Measurements from ENCODE around the gene PAX9.

Gene PAX9

GRCh38 chr14:36661506-36662257, at the start of gene PAX9:
Gene PAX9 (plus strand): TSS chr14:36661860. CDS start chr14:36662090, 230 bp downstream.
- peak; percentile 7 for DNase-seq

- no peak for DNase-seq
These were observed 43.8 kb upstream of the PAX9 start for GRCh38 chr14:36617824-36618223.

DNA sequence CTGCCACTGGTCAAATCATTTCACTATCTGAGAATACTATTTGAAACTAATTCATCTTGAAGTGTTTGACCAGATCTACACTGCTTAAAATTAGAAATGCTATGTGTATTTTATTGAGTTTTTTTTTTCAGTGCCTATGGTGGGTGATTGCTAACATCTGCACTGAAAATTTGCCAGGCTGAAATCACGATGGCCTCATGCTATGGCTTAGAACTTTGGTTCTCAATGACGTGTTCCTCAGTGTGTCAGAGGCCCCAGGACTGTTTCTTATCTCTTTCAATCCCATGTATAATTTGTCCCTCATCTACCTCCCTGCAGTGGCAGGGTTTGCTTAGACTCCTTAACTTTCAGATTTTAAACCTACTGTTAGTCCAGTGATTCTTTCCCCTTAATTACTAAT, 43.0 kb upstream of the PAX9 start:
- DNase-seq: no peak

DNA sequence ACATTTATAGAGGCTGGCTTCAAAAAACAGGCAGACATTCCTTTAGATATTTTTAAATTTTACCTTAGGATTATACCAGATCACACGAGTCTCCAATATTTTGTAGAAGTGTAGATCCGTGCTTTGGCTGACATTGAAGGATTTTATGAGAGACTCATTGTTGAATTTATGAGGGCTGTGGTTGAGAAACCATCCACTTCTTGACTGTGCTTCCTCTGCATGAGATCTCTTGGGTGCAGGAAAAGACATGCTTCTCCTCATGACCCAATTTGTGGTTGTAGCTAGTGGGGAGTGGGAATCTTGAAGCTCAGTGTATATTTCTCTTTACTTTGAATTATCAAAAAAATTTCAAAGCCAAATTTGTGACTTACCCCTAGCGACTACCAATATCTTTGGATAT, 42.5 kb upstream of the PAX9 start:
- no peak for DNase-seq

DNA sequence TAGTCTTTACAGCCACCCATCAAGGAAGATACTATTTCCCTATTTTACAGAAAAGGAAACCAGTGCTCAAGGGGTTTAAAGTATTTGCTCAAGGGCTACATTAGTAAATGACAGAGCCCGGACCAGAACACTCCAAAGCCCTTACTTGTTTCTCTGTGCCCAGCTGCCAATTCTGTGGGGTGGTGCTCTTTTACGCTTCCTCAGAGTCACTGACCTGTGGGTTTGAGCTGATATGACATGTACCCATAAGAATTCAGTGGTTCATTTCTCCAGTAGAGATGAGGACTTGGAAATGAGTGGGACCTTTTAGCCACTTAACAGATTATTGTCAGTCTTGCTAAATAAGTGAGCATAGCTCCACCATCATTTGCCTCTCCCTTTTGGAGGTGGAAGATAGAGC, 41.8 kb upstream of the PAX9 start:
- DNase-seq: no peak

DNA sequence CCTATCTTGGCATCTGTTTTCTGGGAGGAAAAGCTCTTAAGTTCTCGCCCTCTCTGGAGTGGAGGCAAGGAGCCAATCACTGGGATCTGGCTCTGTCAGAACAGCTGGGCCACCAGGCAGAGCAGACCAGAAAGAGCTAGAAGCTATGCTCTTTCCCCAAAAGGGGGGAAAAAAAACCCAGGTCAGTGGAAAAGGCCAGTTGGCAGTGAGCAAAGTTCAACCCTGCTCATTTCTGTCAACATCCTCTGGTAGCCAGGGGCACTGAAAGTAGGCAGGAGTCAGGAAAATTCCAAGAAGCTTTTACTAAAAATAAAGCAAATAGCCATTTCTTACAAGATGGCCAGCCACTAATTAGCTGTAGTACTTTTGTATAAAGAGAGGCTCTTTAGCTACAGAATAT, 36.6 kb upstream of the PAX9 start:
- no peak for DNase-seq

DNA sequence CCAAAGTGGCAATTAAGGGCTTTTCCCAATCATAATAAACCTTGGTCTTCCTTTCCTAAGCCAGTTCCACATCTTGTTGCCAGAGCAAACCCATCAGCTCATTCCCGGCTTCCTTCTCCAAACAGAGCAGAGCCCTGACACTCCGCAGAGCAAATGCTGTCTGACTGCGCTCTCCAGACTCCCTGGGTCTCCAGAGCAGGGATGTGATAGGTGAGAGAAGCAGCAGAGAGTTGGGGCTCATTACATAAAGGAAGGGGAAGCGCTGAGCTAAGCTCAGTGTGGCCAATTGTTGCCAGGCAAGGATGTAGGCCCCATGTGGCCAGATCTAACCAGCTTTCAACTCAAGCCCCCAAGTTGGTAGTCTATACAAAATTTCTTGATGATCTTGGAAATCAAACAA, 36.2 kb upstream of the PAX9 start:
- no peak for DNase-seq

DNA sequence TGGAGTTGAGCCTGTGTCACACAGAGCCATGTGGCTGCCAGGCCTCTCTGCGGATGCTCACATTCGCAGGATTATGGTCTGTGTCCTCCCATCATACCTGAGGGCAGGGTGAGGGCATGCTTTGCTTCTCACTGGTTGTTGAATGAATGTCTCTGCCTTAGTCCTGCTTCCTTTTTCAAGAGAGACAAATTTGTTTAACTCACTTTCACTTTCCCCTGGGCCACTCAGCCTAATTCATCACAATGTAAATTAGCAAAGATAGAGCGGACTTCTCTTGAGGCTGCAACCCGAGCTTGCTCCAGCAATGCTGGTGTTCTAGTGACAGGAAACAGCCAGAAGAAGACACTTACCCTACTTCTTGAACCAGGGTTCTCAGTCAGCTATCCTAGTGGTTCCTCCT, 35.5 kb upstream of the PAX9 start:
- DNase-seq: no peak

DNA sequence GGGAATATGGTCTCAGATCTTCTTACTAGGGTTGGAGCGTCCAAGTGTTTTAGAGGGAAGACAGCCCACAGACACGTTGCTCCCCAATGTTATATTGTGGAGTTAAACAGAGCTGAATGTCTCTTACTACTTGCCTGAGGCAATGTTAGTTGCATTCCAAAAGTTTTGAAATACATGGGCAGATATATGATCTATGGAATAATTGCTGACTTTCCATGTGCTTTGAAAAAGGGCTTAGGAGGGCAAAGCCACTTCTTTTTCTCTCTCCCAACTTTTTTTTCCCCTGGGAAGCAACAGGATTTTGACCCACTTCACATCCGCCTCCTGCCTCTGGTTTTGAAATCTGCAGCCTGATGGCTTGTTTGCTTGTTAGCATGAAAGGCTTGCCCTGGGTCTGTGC, 33.7 kb upstream of the PAX9 start:
- DNase-seq: no peak

- DNase-seq: no peak
These were observed 28.1 kb upstream of the PAX9 start for GRCh38 chr14:36633580-36633979.

DNA sequence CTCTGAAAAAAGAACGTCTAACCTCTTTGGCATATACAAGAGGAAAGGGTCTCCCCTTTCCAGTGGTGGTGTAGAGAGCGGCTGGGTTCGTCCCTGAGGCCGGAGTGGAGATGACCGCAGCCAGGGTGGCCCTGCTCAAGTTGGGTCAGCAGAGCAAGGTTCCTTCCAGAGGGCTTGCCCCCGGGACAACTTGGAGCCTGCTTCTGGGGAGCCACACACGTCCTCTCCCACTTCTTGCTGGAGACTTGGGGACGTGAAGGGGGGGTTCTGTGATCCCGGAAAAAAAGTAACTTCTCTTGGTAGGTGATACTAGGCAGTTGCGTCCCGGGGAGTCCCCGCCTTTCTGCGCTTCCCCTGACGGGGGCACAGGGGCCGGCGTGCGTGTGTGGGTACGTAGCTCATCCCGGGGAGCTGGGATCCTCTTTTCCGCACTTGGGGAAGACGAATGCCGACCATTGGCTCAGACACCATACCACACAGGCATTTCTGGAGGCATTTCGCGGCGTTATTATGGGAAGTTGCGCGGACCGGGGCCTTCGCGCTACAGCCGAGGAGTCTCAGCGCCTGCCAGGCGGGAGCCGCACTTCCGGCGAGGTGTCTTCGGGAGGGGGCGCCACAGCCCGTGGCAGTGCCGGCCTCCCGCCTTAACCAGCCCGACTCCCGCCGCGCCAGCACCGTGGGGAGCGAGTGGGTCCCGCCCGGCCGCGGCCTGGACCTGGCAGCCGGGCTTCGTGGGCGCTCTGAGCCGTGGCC, 14.8 kb upstream of the PAX9 start:
- no peak for DNase-seq

- no peak for DNase-seq
These were observed 14.2 kb upstream of the PAX9 start for GRCh38 chr14:36647417-36647823.

DNA sequence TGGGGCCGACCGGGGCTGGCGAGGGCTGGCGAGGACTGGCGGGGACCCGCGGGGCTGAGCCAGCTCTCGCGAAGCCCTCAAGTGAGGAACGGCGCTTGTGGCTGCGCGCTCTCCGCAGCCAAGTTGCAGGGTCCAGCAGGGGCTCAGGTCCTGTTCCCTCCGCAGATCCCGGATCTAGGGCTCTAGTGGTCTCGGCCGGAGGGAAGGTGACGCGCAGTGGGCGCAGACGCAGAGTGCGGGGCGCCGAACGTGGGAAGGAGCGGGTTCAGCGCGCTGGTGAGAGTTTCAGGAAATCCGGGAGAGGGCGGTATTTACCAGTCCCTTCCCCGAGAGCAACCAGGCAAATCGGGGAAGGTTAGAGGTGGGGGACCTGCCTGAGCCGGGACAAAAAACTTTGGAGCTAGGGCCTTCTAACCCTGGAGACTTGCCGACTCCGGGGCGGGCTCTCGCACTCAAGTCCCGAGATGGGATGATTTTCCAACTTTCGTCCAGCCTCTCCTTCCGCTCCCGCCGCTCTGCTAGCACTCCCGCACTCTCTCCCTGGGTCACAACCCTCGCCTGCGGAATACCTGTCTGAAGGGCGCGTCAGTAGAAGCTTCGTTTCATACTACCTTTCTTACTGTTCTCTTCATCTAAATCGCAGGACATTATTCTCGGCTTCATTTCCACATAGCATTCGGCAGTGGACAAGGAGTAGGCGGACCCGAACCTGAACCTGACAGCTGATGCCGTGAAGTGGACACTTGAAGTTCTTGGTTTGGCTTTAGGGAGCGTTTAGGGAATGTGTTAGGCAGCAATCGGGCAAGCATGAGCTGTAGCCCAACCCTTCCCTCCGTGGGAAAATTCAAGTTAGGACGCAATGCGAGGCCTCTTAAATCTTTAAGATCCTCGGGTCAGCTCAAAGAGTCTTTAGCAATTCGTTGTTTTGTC, 13.6 kb upstream of the PAX9 start:
- DNase-seq: no peak

GRCh38 chr14:36649872-36650650, 11.6 kb upstream of the PAX9 start:
- no peak for DNase-seq

GRCh38 chr14:36652542-36653201, 9.0 kb upstream of the PAX9 start:
- DNase-seq: no peak

DNA sequence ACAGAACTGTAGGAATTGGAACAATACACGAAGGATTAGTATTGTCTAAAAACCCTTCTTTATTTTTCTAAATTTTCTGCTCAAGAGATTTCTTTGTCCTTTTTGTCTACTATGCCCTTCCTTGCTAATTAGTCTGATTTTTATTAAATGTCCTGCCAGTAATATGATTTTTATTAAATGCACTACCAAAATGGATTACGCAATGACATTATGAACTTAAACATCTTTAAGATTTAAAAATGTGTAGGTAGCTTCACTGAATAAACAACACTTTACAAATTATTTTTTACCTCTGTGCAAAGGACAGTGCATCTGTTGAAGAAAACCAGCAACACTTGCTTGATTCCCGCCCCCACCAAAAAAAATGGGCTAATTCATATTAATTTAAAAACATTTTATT, 8.2 kb upstream of the PAX9 start:
- no peak for DNase-seq

DNA sequence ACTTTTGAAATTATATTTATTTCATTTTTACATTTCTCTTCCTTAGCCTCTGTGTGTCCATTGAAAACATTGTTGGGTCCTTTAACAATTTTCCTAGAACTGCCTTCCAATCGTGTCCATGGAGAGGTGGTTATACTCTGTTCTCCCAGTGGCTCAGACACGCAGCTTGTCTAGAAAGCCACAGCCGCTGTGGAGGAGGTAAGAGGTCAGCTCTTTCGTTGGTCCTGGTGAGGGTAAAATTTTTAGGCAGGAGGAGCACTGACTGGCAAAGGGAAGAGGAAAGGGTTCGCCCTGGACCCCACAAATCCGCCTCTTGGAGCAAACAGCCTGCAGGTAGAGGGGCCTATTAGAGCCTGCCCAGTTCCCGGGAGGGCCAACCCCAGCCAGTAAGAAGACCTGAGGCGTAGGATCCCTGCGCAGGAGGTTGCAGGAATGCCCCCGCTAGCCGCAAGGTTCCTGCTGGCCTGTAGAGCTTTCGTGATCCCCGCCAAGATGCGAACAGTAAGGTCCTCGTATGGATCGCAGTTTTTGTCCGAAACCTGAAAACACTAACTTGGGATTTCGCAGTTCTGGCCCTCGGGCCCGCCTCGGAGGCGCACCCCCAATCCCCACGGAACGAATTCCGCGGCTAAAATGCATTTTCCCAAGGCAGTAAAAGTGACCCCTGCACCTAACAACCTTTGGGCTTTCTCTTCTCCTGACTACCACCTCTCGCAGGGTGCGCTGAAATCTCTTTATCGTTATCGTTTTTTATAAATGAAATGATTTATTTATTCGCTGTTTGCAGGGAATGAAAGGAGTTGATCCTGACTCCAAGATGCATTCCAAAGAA, 7.5 kb upstream of the PAX9 start:
- no peak for DNase-seq

GRCh38 chr14:36654794-36655381, 6.8 kb upstream of the PAX9 start:
- no peak for DNase-seq

DNA sequence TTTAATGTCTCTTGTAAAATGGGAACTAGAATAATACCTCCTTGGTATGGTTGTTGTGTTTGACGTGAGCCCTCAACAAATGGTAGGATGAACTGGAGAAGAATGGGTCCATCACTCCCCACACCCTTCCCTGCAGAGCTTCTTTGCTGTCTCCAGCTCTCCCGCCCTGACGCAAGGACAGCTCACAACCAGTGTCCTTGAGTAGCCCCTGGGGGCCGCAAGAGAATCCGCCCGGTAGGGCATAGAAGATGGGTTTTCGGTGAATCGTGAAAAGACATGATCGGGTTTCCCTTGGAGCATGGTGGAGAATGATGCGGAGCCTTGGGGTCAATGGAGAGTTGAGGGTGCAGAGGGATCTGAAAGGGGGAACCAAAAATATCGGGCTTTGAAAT, 6.1 kb upstream of the PAX9 start:
- DNase-seq: no peak

DNA sequence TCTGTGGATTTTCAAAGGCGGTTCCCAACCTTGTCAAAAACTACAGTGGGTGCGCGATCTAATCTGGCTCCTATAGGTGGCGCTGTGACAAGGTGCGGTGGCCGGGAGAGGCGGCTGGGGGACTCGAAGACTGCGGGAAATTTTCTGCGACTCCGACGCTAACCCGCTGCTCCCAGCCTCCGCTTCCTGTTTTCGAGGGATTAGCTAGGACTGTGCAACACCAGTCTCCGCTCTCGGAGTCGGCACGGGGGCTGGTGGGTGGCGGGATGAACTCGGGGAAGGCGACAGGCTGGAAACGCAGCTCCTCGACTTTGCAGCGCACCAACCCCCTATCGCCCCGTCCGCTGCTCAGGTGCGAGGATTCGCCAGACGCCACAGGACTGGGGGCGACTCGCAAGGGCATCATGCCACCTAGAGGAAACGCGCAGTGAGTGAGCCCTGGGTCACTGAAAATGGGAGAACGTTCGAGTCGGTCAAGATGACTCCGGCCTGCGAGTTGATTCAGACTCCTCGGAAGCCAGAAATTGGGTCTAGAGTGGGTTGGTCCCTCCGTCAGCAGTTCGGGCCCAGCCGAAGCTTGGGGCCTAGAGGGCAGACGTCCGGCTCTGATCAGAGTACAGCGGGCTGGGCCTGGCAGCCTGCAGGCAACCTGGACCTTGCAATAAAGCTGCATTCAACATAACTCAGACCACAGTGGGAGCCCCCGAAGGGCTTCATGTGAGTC, 5.5 kb upstream of the PAX9 start:
- no peak for DNase-seq

Measured in midbrain (tissue), 1 donor.